ENCODE results near the gene SACM1L.
A peak's percentile ranks its signal among the peaks of the same experiment; 100 is the strongest.
"Not testable (repeated sequence)": the region's sequence is repeated elsewhere in the genome, so short reads cannot be mapped to it uniquely, and the experiment has no call there.

Gene SACM1L

DNA sequence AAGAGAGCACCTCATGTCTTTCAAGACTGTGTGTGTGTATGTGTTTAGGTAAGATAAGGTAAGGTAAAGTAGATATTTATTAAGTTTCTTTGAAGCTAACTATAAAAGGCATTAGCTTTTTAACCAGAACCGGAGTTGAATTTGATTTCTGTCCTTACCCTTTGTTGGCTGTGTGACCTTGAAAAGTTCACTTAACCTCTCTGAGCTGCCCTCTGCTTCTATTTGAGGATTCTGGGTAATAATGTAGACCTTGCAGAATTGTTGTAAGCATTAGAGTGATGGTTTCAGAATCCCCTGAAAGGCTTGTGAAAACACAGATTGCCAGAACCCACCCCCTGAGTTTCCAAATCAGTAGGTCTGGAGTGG lies 21.6 kb upstream of the SACM1L start:
- DNase-seq = no peak

DNA sequence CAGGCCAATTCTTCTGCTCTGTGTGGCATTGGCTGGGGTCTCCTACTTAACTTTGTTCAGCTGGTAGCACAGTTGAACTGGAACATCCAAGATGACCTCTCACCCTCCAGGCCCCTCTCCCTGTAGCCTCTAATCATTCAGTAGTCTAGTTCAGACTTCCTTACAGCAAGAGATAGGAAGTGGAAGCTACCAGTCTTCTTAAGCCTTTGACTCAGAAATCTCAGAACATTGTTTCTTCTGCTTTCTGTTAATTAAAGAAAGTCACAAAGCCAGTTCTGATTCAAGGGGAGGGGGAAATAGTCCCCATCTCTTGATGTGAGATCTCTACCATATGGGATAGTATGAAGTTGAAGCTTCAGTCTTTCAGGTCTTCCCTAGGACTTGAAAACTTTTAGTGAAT lies 18.8 kb upstream of the SACM1L start:
- DNase-seq = no peak

DNA sequence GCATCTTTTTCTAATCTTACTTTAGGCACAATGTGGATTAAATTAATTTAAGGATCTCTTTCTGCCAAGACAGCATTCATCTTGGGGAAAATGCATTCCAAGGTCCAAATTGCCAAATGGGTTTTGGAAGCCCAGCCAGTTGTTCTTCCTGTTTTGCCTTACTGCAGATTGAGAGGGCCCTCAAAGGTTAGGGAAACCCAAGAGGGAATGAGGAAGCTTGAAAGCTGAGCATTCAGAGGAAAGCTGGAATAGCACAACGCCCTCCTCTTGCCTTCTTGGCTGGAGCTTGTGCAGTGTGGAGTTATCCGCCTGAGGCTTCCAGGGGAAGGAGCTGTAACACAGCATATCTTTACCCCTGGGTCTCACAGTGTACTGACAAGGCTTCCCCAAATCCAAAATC lies 18.2 kb upstream of the SACM1L start:
- no peak for DNase-seq

DNA sequence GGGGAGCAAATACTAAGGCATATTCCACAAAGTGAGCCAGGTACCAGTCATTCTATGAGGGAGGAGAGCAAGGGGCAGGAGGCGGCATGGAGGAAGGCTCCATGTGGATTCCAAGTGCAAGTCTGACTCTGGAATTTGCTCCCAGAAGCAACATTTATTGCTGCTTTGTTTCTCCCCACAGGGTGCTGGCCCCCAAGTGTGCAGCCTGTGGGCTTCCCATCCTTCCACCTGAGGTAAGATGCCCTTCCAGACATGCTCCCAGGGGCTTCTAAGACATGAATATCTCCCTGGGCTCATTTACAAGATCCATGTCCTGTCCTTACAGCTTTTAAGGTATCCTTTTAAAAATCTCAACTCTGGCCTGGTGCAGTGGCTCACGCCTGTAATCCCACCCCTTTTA lies 15.9 kb upstream of the SACM1L start:
- DNase-seq = no peak

DNA sequence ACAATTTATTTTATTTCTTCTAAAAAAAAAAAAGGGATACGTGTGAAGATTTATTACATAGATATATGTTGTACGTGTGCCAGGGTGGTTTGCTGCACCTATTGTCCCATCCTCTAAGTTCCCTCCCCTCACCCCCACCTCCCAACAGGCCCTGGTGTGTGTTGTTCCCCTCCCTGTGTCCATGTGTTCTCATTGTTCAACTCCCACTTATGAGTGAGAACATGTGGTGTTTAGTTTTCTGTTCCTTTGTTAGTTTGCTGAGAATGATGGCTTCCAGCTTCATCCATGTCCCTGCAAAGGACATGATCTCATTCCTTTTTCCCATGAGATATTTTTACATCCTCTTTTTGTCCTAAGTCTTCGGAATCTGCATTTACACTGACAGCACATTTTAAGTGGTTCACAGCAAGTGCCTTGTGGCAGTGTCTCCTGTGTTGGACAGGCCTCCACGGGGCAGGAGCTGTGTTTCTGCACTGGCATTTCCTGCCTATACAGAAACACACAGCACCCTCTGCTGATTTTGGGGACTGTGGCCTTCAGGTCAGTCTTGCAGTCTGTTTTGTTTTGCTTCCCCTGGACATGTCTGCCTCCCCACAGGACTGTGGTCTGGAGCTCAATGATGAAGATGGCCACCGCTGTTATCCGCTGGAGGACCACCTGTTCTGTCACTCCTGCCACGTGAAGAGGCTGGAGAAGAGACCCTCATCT lies 12.7 kb upstream of the SACM1L start:
- no peak for DNase-seq

DNA sequence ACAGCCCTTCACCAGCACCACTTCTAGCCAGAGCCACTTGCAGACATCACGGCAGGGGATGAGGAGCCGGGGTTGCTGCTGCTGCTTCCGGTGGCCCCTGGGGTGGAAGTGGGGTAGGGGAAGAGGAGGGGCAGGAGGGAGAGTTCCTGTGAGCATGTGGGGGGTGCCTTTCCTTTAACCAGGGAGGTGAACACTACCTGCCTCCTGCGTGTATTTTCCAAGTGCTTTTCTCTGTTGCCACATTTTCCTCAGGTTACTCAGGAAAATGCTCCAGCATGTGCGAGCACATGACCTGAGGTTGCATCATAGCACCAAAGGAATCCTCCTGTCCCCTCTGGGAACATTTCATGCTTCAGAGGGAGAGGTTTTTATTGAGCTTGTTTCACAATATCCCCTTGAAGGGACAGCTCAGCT lies 12.2 kb upstream of the SACM1L start:
- DNase-seq = no peak

DNA sequence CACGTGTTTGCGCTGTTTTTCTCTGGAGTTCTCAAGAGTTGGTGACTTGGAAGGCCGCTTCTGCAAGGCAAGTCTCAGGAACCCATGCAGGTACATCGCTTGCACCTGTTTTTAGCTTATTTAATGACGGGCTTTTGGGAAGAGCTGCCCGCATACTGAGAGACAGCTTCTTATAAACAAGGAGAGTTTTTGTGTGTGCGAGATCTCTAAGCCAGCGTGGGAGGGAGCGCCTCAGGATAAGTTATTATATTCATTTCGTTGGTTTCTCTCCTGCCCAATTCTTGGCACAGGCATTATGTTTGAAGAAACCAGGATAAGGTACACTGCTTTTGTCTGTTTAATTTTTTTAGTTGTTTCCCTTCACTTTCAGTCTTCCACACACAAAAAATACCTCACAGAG lies 11.4 kb upstream of the SACM1L start:
- no peak for DNase-seq

DNA sequence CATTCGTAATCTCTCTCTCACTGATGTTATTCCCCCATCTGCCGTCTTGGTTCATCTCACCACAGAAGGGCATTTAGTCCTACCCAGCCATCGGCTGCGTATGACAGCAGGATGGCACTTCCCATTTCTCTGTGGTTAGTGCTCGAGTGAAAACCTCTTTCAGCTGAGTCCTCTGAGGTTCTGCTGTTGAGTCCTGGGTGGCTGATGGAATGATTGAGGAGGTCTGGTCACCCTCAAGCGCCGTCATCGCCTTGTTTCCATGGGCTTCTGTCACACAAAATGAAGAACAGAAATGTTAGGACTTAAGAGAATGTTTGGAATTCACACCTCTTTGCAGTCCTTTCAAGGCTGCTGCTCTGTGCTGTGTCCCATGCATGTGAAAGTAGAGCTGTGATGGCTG lies 9.4 kb upstream of the SACM1L start:
- no peak for DNase-seq

DNA sequence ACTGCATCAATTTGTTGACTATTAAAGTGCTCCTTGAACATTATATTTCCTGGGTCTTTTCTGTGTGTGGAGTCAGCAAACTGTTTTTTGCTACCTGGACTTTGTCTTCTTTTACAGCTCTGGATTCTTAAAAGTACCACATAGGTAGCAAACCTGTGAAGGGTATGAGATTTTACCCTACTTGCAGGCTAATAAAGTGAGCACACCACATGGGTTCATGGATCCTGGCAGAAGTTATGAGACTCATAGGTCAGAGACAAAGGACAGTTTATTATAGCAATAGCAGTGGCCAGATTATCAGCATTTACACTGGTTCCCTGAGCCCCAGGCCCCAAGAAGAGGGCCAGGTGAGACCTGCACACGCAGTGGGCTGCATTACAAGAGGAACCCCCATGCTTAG lies 8.0 kb upstream of the SACM1L start:
- DNase-seq = no peak

DNA sequence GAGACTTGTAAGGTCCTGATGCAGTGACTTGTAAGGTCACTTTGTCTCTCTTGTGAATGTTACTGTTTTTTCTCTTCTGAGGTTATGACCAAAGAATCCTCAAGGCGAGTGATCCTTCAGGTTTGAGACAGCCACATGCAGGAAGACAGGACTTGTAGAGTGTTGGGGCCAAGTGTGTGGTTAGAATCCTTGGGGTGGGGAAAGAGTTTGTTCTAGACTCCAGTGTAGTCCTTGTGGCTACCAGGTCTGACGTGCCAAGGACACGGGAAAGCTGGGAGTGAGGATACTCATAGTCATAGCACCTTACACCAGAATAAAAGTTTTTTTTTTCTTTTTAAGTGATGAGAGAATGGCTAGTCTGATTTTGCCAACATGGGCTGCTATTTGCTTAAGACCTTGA lies 7.3 kb upstream of the SACM1L start:
- DNase-seq = no peak

DNA sequence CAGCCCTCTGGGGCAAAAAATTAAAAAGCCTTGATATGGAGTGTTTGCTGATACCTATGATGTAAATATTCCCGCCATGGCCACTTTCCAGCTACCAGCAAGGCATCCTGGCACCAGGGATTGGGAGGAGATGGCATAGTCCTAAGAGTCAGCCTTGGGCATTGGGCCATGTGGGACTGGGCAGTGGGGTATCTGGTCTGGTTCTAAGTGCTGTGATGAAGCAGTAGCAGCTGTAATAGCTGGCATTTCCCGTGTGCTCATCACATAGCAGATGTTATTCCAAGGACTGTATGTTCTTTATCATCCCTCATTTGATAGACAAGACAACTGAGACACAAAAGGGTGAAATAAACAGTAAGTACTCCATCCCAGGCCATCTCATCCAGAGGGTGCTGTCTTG lies 6.9 kb upstream of the SACM1L start:
- DNase-seq = no peak

DNA sequence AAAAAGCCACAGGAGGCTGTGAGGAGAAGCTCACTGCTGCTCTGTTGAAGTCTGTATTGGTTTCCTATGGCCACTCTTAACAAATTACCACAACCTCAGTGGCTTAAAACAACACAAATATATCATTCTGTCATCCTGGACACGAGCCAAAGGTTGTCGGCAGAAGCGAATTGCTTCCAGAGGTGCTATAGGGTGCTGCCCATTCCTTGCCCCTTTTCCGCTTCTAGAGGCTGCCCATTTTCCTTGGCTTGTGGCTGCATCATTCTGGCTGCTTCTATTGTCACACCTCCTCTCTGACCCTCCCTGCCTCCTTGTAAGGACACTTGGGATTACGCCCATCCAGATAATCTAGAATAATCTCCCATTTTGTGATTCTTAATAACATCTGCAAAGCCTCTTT lies 6.4 kb upstream of the SACM1L start:
- no peak for DNase-seq

DNA sequence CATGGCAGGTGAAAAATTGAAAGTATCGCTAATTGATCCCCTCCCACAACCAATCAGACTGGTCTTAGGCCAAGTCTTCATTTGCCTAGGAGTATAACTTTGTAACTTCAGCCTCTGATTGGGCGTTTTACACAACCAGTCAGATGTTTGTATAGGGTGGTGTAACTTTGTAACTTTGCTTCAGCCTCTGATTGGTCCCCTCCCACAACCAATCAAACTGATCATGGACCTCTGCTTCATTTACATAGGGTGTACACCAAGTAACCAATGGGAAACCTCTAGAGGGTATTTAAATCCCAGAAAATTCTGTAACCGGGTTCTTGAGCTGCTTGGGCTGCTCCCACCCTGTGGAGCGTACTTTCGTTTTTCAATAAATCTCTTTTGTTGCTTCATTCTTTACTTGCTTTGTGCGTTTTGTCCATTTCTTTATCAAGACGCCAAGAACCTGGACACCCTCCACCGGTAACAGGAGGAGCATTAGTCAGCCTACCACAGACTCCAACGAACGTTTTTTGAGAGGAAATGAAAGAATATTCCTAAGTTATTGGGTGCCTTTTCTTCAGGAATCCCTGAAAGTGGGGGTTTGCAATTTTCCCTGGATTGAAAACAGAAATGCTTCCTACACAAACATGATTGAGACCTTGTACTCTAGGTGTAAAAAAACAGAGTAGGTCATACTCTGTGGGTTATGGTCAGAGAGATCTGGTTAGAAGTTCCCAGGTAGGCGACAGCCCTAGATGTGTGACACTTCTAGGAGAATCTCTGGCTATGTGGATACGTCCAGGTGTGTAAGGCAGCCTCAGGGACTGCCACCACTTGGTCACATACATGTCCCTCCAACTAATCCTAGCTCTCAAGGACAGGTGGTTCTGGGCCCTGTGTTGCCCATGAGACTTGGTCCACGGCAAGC lies 5.5 kb upstream of the SACM1L start:
- DNase-seq = peak; percentile 7 to 27

DNA sequence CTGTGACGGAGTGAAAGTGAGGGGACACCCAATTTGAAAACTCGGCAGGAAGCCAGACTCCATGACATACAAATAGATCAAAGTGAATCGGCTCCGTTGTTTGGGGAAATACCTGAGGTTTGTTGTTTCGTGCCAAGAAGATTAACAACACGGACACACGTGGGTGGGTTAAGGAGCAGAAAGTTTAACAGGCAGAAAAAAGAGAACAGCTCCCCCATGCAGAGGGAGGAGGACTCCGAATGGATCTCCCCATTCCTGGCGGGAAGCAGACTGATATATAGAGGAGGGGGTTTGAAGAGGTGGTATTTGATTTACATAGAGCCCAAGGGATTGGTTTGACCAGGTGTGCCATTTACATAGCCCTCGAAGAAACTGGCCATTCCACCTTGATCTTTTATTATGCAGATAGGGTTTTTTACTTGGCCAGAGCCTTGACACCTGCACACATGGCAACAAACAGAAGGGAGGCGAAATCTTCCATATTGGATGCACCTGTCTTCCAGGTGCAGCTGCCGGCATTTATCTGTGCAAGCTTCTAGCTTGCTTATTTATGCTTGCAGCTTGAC lies 4.8 kb upstream of the SACM1L start:
- DNase-seq = peak; percentile 14 to 44

DNA sequence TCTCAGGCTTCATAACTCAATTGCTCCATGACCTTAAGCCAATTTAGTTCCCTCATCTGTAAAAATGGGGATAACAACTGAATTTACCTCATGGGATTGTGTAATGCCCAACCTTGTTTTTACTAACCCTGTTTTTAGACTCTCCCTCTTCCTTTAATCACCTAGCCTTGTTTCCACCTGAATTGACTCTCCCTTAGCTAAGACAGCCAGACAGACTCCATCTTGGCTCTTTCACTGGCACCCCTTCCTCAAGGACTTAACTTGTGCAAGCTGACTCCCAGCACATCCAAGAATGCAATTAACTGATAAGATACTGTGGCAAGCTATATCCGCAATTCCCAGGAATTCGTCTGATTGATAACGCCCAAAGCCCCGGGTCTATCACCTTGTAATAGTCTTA lies 3.5 kb upstream of the SACM1L start:
- DNase-seq = not testable (repeated sequence)

DNA sequence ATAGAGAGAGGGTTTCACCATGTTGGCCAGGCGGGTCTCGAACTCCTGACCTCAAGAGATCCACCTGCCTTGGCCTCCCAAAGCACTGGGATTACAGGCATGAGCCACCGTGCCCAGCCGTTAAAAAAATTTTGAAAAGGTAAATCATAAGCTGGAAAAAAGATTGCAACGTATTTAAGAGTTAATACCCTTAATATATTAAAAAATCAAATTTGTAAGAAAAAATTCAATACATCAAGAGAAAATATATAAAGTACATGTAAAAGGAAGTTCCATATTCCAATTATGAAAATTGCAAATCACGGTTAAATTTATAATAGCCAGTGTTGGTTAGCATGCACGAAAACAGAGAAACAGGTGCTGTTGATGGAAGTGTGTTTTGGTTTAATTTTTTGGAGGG lies 2.3 kb upstream of the SACM1L start:
- no peak for DNase-seq

DNA sequence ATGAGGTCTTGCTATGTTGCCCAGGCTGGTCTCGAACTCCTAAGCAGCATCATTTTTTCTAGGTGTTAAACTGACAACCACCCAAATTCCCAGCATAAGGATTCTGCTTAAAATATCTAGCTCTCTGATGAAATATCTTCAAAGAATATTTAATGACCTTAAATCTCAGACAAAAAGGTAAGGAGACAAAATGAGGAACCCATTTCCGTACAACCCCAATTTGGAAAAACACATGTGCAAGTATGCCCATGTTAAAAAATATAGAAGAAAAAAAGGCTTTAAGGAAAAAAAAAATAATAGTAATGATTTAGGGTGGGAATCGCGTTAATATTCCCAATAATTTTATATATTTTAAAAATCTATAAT lies 1.4 kb upstream of the SACM1L start:
- no peak for DNase-seq

DNA sequence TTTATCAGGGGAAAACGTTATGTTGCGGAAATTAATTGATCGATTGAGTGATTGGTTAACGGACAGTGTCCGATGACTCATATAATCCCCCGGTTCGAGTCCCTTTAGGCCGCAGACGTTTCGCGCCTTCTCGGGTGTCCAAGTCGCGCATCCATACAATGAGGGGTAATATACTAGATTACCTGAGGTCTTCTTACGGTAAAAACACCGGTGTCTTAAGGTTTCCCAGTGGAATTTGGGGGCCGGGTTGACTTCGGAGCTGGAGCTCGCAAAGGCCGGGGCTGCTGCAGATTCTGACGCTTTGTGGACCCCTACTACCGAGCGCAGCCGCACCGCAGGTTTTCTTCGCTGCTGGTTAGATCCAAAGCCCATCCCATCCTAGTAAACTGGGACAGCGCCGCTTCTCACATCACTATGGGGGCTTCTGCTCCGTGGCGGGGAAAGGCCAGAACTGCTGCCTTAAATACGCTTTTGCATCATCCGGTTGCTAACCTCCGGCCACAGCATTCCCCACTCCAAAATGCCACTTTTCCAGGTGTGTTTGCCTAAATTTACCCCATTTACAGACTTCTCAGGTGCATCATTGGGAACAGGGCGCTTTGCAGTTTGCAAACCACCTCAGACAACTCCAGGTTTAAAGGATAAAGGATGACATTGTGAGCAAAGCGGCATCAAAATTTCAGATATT lies 858 bp upstream of the SACM1L start:
- DNase-seq = peak; percentile 53 to 83

DNA sequence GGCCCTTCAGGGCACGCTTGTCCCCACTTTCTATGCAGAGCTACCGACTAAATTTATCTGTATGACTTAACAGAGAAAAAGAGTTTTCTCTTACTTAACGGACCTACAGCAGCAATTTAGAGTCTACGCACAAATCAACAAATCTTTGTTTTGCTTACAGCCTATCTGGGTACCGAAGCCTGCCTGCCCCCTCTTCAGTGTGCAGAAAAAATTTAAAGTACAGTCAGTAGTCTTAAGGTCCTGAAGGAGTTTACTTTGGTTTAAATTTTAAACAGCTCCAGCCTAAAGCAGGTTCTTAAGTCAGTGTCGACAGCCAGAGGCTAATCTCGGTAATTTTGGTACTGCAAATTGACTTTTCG lies 570 bp downstream of the SACM1L start:
- DNase-seq = no peak

DNA sequence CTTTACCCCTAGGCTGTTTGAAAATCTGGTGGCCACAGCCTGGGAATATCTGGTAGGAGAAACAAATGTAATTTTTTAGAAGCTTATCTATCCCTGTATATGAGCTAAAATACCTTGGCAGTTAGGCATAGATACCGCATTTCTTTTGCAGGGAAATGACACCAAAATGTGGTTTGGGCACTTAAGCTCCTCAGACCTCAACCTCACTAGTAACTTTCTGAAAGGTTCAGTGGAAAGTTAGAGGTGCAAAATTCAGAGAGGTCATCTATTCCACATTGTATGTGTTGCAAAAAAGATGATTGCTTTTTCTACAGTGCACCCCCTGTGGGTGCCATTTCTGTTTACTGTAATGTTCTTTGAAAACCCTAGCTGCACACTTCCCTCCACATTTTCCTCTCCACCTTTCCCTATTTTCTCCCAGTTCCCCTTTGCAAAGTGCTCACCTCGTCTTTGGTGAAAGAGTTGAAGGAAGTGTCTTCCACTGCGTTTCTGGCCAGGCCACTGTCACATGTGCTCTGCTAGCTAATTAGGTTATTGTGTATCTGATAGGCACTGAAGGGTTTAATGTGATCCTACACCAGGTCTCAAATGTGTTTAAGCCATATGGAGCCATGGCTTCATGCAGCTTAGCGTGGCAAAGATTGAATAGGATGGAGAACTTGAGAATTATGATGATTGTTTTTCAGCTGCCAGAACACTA lies 1.3 kb downstream of the SACM1L start:
- peak; percentile 3 to 43 for DNase-seq

DNA sequence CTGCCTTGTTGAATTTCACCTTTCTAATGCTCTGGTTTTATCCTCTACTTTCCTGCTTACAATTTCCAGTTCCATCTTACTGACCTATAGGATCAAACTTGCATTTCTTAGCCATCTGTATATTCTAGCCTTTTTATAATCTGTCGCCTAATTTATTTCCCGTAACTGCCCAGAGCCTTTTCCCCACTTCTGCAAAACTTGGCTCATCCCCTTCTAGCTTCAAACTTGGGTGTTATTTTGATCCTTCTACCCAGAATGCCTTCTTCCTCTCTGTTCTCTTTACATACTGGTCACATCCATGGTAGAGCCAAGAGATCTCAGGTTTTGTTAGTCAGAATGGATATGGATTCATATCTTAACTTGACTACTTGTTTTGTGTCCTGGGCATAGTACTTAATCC lies 2.6 kb downstream of the SACM1L start:
- DNase-seq = no peak

DNA sequence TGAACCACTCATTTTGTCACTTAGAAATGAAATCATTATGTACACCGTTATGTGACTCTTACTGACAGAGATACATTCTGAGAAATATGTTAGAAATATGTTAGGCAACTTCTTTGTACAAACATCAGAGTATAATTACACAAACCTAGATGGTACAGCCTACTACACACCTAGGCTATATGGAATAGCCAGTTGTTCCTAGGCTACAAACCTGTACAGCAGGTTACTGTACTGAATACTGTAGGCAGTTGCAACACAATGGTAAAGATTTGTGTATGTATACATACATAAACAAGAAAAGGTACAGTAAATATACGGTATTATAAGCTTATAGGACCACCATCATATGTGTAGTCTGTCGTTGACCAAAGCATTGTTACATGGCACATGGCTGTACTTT lies 3.7 kb downstream of the SACM1L start:
- no peak for DNase-seq

DNA sequence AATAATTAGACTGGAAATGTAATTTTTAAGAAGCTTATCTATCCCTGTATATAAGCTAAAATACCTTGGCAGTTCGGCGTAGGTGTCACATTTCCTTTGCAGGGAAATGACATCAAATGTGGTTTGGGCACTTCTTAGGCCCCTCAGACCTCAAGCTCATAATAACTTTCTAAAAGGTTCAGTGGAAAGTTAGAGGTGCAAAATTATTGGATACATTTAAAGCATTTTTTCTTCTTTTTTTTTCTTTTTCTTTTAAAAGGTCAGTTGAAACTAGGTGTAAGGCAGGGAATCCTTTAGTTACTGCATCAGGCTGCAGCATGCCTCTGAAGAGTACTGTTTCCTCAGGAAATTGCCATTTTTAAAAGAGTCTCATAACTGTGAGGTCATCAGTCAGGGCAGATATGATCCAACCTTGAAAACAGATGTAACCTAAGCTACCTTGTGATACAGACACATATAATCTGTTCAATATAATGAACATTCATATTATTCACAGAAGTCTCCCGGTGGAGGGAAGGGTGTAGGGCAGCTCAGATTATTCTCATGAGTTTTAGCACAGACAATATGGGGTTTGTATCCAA lies 4.8 kb downstream of the SACM1L start:
- DNase-seq = no peak

Data from NCI-H526 (cell line).